Measurements from ENCODE around the gene POLQ.

The POLQ gene

DNA sequence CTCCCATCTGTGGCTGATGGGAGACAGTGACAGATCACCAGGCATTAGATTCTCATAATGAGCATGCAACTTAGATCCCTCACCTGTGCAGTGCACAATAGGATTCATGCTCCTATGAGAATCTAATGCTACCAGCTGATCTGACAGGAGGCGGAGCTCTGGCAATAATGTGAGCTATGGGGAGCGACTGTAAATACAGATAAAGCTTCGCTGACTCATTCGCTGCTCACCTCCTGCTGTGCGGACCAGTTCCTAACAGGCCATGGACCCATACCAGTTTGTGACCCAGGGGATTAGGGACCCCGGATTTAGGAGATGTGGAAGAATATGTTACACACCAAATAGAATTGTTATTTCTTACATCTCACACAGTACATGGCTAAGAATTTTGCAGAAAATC, 28.7 kb upstream of the POLQ start:
- Histone ChIP-seq H3K4me2 (ENCODE audit: low read length) (no peak overlapping the region), H3K36me3 (ENCODE audit: control insufficient read depth, low read length) (no peaks in the 10 kb centered on the region), H3F3A (ENCODE audit: control insufficient read depth, insufficient read depth) (no peaks in the 10 kb centered on the region), H4K20me1 (ENCODE audit: control insufficient read depth, insufficient read depth, low read depth, low read length) (no peaks in the 10 kb centered on the region), H3K27me3 (ENCODE audit: control insufficient read depth, low read length) (no peaks in the 10 kb centered on the region), H3K4me3 (ENCODE audit: low read length) (no peak overlapping the region), H3K4me1 (ENCODE audit: control insufficient read depth, low read length) (no peaks in the 10 kb centered on the region), H3K27ac (ENCODE audit: low read depth, low read length) (no peak overlapping the region), H3K79me2 (ENCODE audit: control insufficient read depth, low read length) (no peaks in the 10 kb centered on the region), H3K9me3 (ENCODE audit: control insufficient read depth, insufficient read depth, low read length) (no peaks in the 10 kb centered on the region), H3K9me2 (replicated peaks; ENCODE audit: control insufficient read depth, low read length) (no peaks in the 10 kb centered on the region)
- TF ChIP-seq, protein P1, sequence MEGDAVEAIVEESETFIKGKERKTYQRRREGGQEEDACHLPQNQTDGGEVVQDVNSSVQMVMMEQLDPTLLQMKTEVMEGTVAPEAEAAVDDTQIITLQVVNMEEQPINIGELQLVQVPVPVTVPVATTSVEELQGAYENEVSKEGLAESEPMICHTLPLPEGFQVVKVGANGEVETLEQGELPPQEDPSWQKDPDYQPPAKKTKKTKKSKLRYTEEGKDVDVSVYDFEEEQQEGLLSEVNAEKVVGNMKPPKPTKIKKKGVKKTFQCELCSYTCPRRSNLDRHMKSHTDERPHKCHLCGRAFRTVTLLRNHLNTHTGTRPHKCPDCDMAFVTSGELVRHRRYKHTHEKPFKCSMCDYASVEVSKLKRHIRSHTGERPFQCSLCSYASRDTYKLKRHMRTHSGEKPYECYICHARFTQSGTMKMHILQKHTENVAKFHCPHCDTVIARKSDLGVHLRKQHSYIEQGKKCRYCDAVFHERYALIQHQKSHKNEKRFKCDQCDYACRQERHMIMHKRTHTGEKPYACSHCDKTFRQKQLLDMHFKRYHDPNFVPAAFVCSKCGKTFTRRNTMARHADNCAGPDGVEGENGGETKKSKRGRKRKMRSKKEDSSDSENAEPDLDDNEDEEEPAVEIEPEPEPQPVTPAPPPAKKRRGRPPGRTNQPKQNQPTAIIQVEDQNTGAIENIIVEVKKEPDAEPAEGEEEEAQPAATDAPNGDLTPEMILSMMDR (IDR thresholded peaks at IDR 0.05; ENCODE audit: low read depth, low read length, poor library complexity, severe bottlenecking), result no peak
- no peak for TF ChIP-seq EZH2phosphoT487 (IDR thresholded peaks at IDR 0.05; ENCODE audit: borderline replicate concordance, low read length)

GRCh38 chr3:121567649-121568048, 21.9 kb upstream of the POLQ start, which contains the start of gene ARGFX:
ARGFX (plus strand) TSS chr3:121567949; CDS start chr3:121570714, 2,765 bp downstream.
- H3K9me3 ChIP-seq (ENCODE audit: control insufficient read depth, insufficient read depth, low read length), result no peaks in the 10 kb centered on the region
- no peaks in the 10 kb centered on the region for H3K36me3 ChIP-seq (ENCODE audit: control insufficient read depth, low read length)
- H3K79me2 ChIP-seq (ENCODE audit: control insufficient read depth, low read length), result no peaks in the 10 kb centered on the region
- no peaks in the 10 kb centered on the region for H3K9me2 ChIP-seq (replicated peaks; ENCODE audit: control insufficient read depth, low read length)
- H3F3A ChIP-seq (ENCODE audit: control insufficient read depth, insufficient read depth), result no peaks in the 10 kb centered on the region
- no peak within 1 kb of the TSS for H3K4me2 ChIP-seq (ENCODE audit: low read length)
- no peaks in the 10 kb centered on the region for H3K4me1 ChIP-seq (ENCODE audit: control insufficient read depth, low read length)
- TF ChIP-seq, protein P1 (IDR thresholded peaks at IDR 0.05; ENCODE audit: low read depth, low read length, poor library complexity, severe bottlenecking), result no peak
- TF ChIP-seq EZH2phosphoT487 (IDR thresholded peaks at IDR 0.05; ENCODE audit: borderline replicate concordance, low read length), result no peak
- H3K4me3 ChIP-seq (ENCODE audit: low read length), result no peak within 1 kb of the TSS
- no peaks in the 10 kb centered on the region for H4K20me1 ChIP-seq (ENCODE audit: control insufficient read depth, insufficient read depth, low read depth, low read length)
- no peaks in the 10 kb centered on the region for H3K27me3 ChIP-seq (ENCODE audit: control insufficient read depth, low read length)
- no peak within 1 kb of the TSS for H3K27ac ChIP-seq (ENCODE audit: low read depth, low read length)

DNA sequence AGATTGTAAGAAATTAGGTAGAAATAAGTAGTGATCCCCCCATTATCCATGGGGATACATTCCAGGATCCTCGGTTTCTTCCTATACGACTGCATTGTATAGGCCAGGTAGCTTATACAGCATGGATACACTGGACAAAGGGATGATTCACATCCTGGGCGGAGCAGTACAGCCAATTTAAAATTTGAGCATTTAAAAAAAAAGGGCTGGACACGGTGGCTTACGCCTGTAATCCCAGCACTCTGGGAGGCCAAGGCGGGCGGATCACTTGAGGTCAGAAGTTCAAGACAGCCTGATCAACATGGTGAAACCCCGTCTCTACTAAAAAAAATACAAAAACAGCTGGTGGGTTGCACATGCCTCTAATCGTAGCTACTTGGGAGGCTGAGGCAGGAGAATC, 21.0 kb upstream of the POLQ start:
- Histone ChIP-seq H3K9me3 (ENCODE audit: control insufficient read depth, insufficient read depth, low read length) (no peaks in the 10 kb centered on the region), H3K27ac (ENCODE audit: low read depth, low read length) (no peak overlapping the region), H3F3A (ENCODE audit: control insufficient read depth, insufficient read depth) (no peaks in the 10 kb centered on the region), H3K4me3 (ENCODE audit: low read length) (no peak overlapping the region), H3K9me2 (replicated peaks; ENCODE audit: control insufficient read depth, low read length) (no peaks in the 10 kb centered on the region), H4K20me1 (ENCODE audit: control insufficient read depth, insufficient read depth, low read depth, low read length) (no peaks in the 10 kb centered on the region), H3K4me2 (ENCODE audit: low read length) (no peak overlapping the region), H3K79me2 (ENCODE audit: control insufficient read depth, low read length) (no peaks in the 10 kb centered on the region), H3K36me3 (ENCODE audit: control insufficient read depth, low read length) (no peaks in the 10 kb centered on the region), H3K4me1 (ENCODE audit: control insufficient read depth, low read length) (no peaks in the 10 kb centered on the region), H3K27me3 (ENCODE audit: control insufficient read depth, low read length) (no peaks in the 10 kb centered on the region)
- no peak for TF ChIP-seq EZH2phosphoT487 (IDR thresholded peaks at IDR 0.05; ENCODE audit: borderline replicate concordance, low read length)
- TF ChIP-seq, protein P1 (IDR thresholded peaks at IDR 0.05; ENCODE audit: low read depth, low read length, poor library complexity, severe bottlenecking), result no peak
